HCT116 (cell line): ENCODE results near the gene ABHD12B. TPM values are rescaled to one million over a fixed set of nuclear protein-coding genes. Genes with fewer than 3 reads are reported as not detected.
A peak's percentile ranks its signal among the peaks of the same experiment; 100 is the strongest.

Source experiments
- ATAC-seq: fragments of 200-7000 bp; cut with Tn5 transposase; 2 replicates; pipeline ENCODE4 v1.9.1; 2020; ENCODE audit warnings: mild to moderate bottlenecking, moderate library complexity
- Bru-seq: library from RNA; stranded (reverse); fragments of 400-500 nt; gene quantifications from one replicate; lab custom pipeline; 2021; lab: Mats Ljungman, UMichigan
- BruChase-seq, 2 experiments: library from RNA; stranded (reverse); fragments of 400-500 nt; gene quantifications; one replicate each; lab custom pipeline; 2021; lab: Mats Ljungman, UMichigan
- BruUV-seq: library from RNA; stranded (reverse); fragments of 400-500 nt; replicated peaks from 2 replicates; lab custom pipeline; 2021; lab: Mats Ljungman, UMichigan
- CTCF ChIA-PET: fragments of 300-600 bp; sonication (Branson Sonifier 250); formaldehyde crosslinking; loops from one replicate; lab custom pipeline; 2021; ENCODE audit warnings: antibody characterized with exemption; lab: Charles Lee
- POLR2A ChIA-PET: fragments of 300-600, 350-600 bp; sonication (Branson Sonifier 250); formaldehyde crosslinking; loops from one replicate; lab custom pipeline; 2021; ENCODE audit warnings: antibody characterized with exemption; lab: Charles Lee
- RAD21 ChIA-PET, 2 experiments: fragments of 300-600 bp; sonication (Branson Sonifier 250); formaldehyde crosslinking; loops; one replicate each; lab custom pipeline; 2023; ENCODE audit warnings: low total read pairs in 2 of 2; ENCODE audit not compliant: uncharacterized antibody in 2 of 2, unreplicated experiment in 2 of 2, low non-redundant PET in 1 of 2; lab: Charles Lee
- DNase-seq: peaks from one replicate; pipeline ENCODE4 v3.0.0-alpha.2; 2010; ENCODE audit warnings: low read depth, low spot score
- H2AFZ ChIP-seq: fragments of 200-600 bp; shearing (Covaris generic), sonication (generic); 2 replicates; pipeline ENCODE4 v1.6.1; 2017; ENCODE audit warnings: low read depth, mixed run types, mixed read lengths, antibody characterized with exemption, low read length; ENCODE audit not compliant: poor library complexity, severe bottlenecking
- H3K27ac ChIP-seq: 2 replicates; pipeline ENCODE4 v1.5.1; 2012; ENCODE audit warnings: low read depth, low read length
- H3K27me3 ChIP-seq: fragments of 200-600 bp; sonication (generic); 2 replicates; pipeline ENCODE4 v1.6.1; 2016; ENCODE audit warnings: mixed run types, low read length, mixed read lengths; ENCODE audit not compliant: insufficient read depth
- H3K36me3 ChIP-seq, 2 experiments: fragments of 200-500 bp in 1 of 2; fragments of 200-600 bp in 1 of 2; sonication (Bioruptor generic) in 1 of 2; sonication (generic) in 1 of 2; 2 replicates each; pipeline versions ENCODE4 v1.5.1 to v1.6.1; 2014 to 2016; ENCODE audit warnings: low read length in 2 of 2, inconsistent platforms in 1 of 2, mixed read lengths in 1 of 2, mixed run types in 1 of 2; ENCODE audit not compliant: insufficient read depth in 2 of 2, control insufficient read depth in 1 of 2
- H3K4me1 ChIP-seq, 2 experiments: fragments of 200-600 bp in 1 of 2; sonication (generic) in 1 of 2; 2 replicates each; pipeline versions ENCODE4 v1.5.1 to v1.6.1; 2012 to 2017; ENCODE audit warnings: low read length in 2 of 2, inconsistent platforms in 1 of 2, mild to moderate bottlenecking in 1 of 2, mixed read lengths in 1 of 2, mixed run types in 1 of 2, moderate library complexity in 1 of 2; ENCODE audit not compliant: insufficient read depth in 2 of 2, control insufficient read depth in 1 of 2
- H3K4me2 ChIP-seq: fragments of 200-600 bp; sonication (generic); 2 replicates; pipeline ENCODE4 v1.6.1; 2017; ENCODE audit warnings: mixed run types, low read length, mixed read lengths
- H3K4me3 ChIP-seq, 2 experiments: fragments of 200-600 bp in 1 of 2; sonication (generic) in 1 of 2; replicated peaks in 1 of 2; 2 replicates each; pipeline ENCODE4 v1.5.1; 2011 to 2016; ENCODE audit warnings: low read length in 2 of 2, control low read depth in 1 of 2, low read depth in 1 of 2, mild to moderate bottlenecking in 1 of 2, mixed read lengths in 1 of 2, mixed run types in 1 of 2
- H3K79me2 ChIP-seq: fragments of 200-600 bp; sonication (generic); 2 replicates; pipeline ENCODE4 v1.6.1; 2017; ENCODE audit warnings: mild to moderate bottlenecking, mixed run types, low read length, moderate library complexity, mixed read lengths; ENCODE audit not compliant: insufficient read depth
- H3K9ac ChIP-seq: fragments of 200-600 bp; sonication (generic); 2 replicates; pipeline ENCODE4 v1.6.1; 2016; ENCODE audit warnings: low read length, mixed read lengths
- H3K9me2 ChIP-seq: fragments of 200-600 bp; sonication (generic), shearing (Covaris generic); 2 replicates; pipeline ENCODE4 v1.6.1; 2017; ENCODE audit warnings: mixed run types, mild to moderate bottlenecking, moderate library complexity; ENCODE audit not compliant: insufficient read depth
- H3K9me3 ChIP-seq, 2 experiments: fragments of 200-500 bp in 1 of 2; fragments of 200-600 bp in 1 of 2; sonication (Bioruptor generic) in 1 of 2; sonication (generic) in 1 of 2; 2 replicates each; pipeline ENCODE4 v1.6.1; 2014 to 2017; ENCODE audit warnings: low read length in 2 of 2, mixed read lengths in 2 of 2, inconsistent platforms in 1 of 2, low read depth in 1 of 2, mild to moderate bottlenecking in 1 of 2, mixed run types in 1 of 2, moderate library complexity in 1 of 2; ENCODE audit not compliant: control insufficient read depth in 1 of 2, insufficient read depth in 1 of 2
- H4K20me1 ChIP-seq: fragments of 200-600 bp; sonication (generic), shearing (Covaris generic); 2 replicates; pipeline ENCODE4 v1.6.1; 2017; ENCODE audit warnings: mixed run types, mild to moderate bottlenecking, moderate library complexity; ENCODE audit not compliant: insufficient read depth
- CEBPB ChIP-seq: IDR thresholded peaks from 2 replicates; pipeline ENCODE4 v1.6.1; 2012; ENCODE audit warnings: low read depth
- CTCF ChIP-seq, 3 experiments: fragments of 200-600 bp in 1 of 3; sonication (generic) in 1 of 3; IDR thresholded peaks in 2 of 3; conservative IDR thresholded peaks in 1 of 3; 2 replicates each; pipeline ENCODE4 v1.5.1; 2012 to 2017; ENCODE audit warnings: low read depth in 2 of 3, low read length in 2 of 3, antibody characterized with exemption in 1 of 3, borderline replicate concordance in 1 of 3, control low read depth in 1 of 3, mild to moderate bottlenecking in 1 of 3, mixed read lengths in 1 of 3, mixed run types in 1 of 3, moderate library complexity in 1 of 3; ENCODE audit not compliant: insufficient read depth in 1 of 3
- EGR1 ChIP-seq: IDR thresholded peaks from 2 replicates; pipeline ENCODE4 v1.6.1; 2012; ENCODE audit warnings: low read depth
- ELF1 ChIP-seq: IDR thresholded peaks from 2 replicates; pipeline ENCODE4 v1.6.1; 2012; ENCODE audit warnings: low read depth, borderline replicate concordance
- EZH2 ChIP-seq: fragments of 200-600 bp; sonication (generic); IDR thresholded peaks from 2 replicates; pipeline ENCODE4 v1.6.1; 2017; ENCODE audit warnings: antibody characterized with exemption, mixed run types
- EZH2phosphoT487 ChIP-seq: fragments of 200-600 bp; IDR thresholded peaks from 2 replicates; pipeline ENCODE4 v1.6.1; 2018; ENCODE audit warnings: antibody characterized with exemption, borderline replicate concordance
- JUND ChIP-seq: IDR thresholded peaks from 2 replicates; pipeline ENCODE4 v1.6.1; 2012
- MAX ChIP-seq: IDR thresholded peaks from 2 replicates; pipeline ENCODE4 v1.6.1; 2012
- POLR2A ChIP-seq: IDR thresholded peaks from 2 replicates; pipeline ENCODE4 v1.7.0; 2011; ENCODE audit warnings: borderline replicate concordance; ENCODE audit not compliant: insufficient read depth, insufficient read length; ENCODE audit errors: extremely low read depth
- POLR2AphosphoS5 ChIP-seq: IDR thresholded peaks from 2 replicates; pipeline ENCODE4 v1.6.1; 2011; ENCODE audit warnings: mild to moderate bottlenecking, low read depth, low read length, moderate library complexity
- SIN3A ChIP-seq: IDR thresholded peaks from 2 replicates; pipeline ENCODE4 v1.6.1; 2012; ENCODE audit warnings: low read depth
- SP1 ChIP-seq: IDR thresholded peaks from 2 replicates; pipeline ENCODE4 v1.6.1; 2012; ENCODE audit warnings: low read depth
- SRF ChIP-seq: IDR thresholded peaks from 2 replicates; pipeline ENCODE4 v1.6.1; 2012; ENCODE audit warnings: low read depth
- TCF7L2 ChIP-seq: IDR thresholded peaks from 2 replicates; pipeline ENCODE4 v1.7.0; 2011; ENCODE audit warnings: borderline replicate concordance, inconsistent platforms; ENCODE audit not compliant: insufficient read depth, insufficient read length; ENCODE audit errors: extremely low read depth
- YY1 ChIP-seq: IDR thresholded peaks from 2 replicates; pipeline ENCODE4 v1.6.1; 2011; ENCODE audit warnings: low read length, low read depth, moderate library complexity, mild to moderate bottlenecking; ENCODE audit not compliant: insufficient replicate concordance; ENCODE audit errors: extremely low read depth
- ZFX ChIP-seq: fragments of 450-650 bp; IDR thresholded peaks from 2 replicates; pipeline ENCODE4 v1.6.1; 2017
- intact Hi-C: fragments of 100-400 bp; cut with micrococcal nuclease; formaldehyde crosslinking; loops from 2 replicates; pipeline ENCODE4 v1.10.0; 2022
- long read RNA-seq: library from polyadenylated mRNA; unstranded; transcript quantifications from one replicate; pipeline ENCODE4 v2.0.0, GENCODE V29; 2021; ENCODE audit not compliant: unreplicated experiment
- polyA plus RNA-seq: library from polyadenylated mRNA; unstranded; fragments of >200 nt; gene quantifications from 2 replicates; pipeline ENCODE4 v1.2.1, GENCODE V29; 2012; ENCODE audit warnings: missing spikeins
- total RNA-seq: library from RNA; stranded (reverse); gene quantifications from one replicate; pipeline ENCODE4 v1.2.1, GENCODE V29; 2021; ENCODE audit not compliant: unreplicated experiment

Gene ABHD12B, protein sequence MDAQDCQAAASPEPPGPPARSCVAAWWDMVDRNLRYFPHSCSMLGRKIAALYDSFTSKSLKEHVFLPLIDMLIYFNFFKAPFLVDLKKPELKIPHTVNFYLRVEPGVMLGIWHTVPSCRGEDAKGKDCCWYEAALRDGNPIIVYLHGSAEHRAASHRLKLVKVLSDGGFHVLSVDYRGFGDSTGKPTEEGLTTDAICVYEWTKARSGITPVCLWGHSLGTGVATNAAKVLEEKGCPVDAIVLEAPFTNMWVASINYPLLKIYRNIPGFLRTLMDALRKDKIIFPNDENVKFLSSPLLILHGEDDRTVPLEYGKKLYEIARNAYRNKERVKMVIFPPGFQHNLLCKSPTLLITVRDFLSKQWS
- total RNA-seq (0.74 TPM), Bru-seq, nascent RNA (percentile 9 among the genes with signal in this experiment), BruChase-seq, experiment 1, labeled RNA remaining after a 6-hour chase (percentile 6 among the genes with signal in this experiment), BruChase-seq, experiment 2, labeled RNA remaining after a 2-hour chase (percentile 7 among the genes with signal in this experiment)
- polyA plus RNA-seq, result 0.90 and 1.1 TPM in 2 replicates
- long read RNA-seq, partial matches to known transcripts, result 0 of 1 reads
- long read RNA-seq, other reads (novel, unspliced or antisense), result 1 of 1 reads

DNA sequence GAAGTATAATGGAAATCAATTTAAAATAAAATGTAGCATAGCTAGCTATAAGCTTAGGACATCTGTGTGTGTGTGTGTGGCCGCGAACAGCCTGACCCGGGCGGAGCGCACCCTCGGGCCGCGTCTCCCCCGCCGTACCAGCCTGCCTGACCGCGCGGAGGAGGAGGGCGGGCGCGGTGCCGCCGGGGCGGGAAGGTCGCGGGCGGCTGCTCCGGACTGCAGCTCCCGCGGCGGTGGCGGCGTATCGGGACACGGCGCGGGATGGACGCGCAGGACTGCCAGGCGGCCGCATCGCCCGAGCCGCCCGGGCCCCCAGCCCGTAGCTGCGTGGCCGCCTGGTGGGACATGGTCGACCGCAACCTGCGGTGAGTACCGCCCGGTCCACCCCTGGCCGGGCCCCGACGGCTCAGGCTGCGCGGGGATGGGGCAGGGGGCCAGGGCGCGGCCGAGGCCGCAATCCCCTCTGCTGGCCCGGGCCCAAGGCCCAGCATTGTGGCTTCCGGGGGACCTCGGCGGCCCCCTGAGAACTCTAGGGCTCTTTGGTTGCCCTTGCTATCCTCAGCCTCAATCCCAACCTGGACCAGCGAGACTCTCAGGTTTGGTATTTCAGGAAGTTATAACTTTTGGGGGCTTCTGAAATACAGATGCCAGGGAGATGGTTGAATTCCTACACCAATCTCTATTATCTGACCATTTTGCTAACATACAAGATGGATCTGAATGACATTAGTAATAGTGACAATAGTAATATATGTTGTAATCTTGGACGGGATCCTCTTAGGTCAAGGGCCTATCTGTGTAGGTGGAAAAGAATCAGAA is at the start of gene ABHD12B:
ABHD12B (plus strand) TSS at position 140 of the 819 bp plus-strand sequence; CDS start at position 262, 122 bp downstream.
- Histone ChIP-seq H2AFZ (no peak within 1 kb of the TSS), H3K9me3 (no peaks in the 10 kb centered on the region), H3K9ac (no peak within 1 kb of the TSS), H3K36me3 (no peaks in the 10 kb centered on the region), H3K4me2 (no peak within 1 kb of the TSS), H4K20me1 (no peaks in the 10 kb centered on the region), H3K9me2 (no peaks in the 10 kb centered on the region), H3K79me2 (no peaks in the 10 kb centered on the region), H3K27me3 (peaks cover 3% of the 10 kb centered on the region; the same call in 1 of the 2 replicates), H3K4me1 (no peaks in the 10 kb centered on the region), H3K27ac (no peak within 1 kb of the TSS)
- DNase-seq (no peak), ATAC-seq (no peak)
- ChIA-PET CTCF (no interaction called here), RAD21 (no interaction called here)
- no TSS peak for BruUV-seq
- intact Hi-C loops, result no loop called here
- TF ChIP-seq EZH2phosphoT487 (no peak), ELF1 (no peak), EGR1 (no peak), SRF (no peak), CEBPB (no peak), CTCF (IDR thresholded peaks at IDR 0.05 in 2 of 3, conservative IDR thresholded peaks at IDR 0.05 in 1 of 3; ENCODE audit: borderline replicate concordance in 1 of 3, insufficient read depth in 1 of 3, low read depth in 2 of 3, low read length in 2 of 3) (no peak), MAX (no peak), ZFX (no peak), SP1 (no peak), POLR2A (no peak), EZH2 (no peak), YY1 (no peak), POLR2AphosphoS5 (no peak), SIN3A (no peak), TCF7L2 (no peak), JUND (no peak)
- TF ChIP-seq, all 23 proteins: peak for 0
- no peak within 1 kb of the TSS for H3K4me3 ChIP-seq
- POLR2A ChIA-PET, result no interaction called here
